Effector CD8-positive, alpha-beta T cell (primary cell): ENCODE results near the gene SH2D1A.
"Not testable (repeated sequence)": the region's sequence is repeated elsewhere in the genome, so short reads cannot be mapped to it uniquely, and the experiment has no call there.

Experiments
- DNase-seq: peaks from one replicate; lab custom pipeline; 2025; lab: John Stamatoyannopoulos, UW

Gene SH2D1A

DNA sequence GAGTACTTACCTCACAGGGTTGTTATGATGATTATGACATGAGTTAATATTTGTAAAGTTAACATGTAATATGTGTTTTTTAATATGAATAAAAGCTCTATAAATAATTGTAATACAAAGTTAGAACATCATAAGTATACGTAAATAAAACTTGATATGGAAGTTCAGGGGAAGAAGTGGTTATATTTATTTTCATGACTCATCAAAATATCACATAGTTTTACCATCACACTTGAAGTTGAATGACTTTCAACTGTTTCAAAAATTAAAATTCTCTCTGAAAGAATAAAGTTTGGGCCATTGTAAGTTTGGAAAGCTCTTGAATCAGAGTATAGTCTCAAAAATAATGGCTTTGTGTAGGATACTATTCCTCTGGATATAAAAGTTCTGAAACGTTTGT is 8.3 kb downstream of the SH2D1A start:
- no peak for DNase-seq

DNA sequence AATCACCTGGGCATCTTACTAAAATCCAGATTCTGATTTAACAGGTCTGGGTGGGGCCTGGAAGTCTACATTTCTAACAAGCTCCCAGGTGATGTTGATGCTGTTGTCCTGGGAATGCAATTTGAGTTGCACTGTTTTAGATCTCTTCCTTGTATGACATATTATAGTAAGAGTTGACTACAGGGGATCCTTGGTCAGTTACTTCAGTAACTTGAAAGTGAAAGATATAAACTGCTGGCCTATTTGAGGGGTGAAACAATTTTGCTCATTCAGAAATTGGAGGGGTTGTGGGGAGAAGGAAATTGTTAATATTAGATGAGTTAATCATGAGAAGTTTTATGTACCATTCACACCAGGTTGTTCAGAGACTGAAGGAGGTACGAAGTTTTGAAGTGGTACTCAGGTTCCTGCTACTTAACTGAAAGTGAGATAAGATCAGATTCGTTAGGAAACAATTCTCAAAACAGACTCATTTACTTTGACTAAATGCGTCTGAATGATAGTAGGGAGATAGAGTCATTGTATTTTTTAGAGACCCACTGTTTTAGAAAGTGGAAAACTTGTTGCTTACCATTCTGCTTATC is 12.5 kb downstream of the SH2D1A start:
- DNase-seq, result no peak

DNA sequence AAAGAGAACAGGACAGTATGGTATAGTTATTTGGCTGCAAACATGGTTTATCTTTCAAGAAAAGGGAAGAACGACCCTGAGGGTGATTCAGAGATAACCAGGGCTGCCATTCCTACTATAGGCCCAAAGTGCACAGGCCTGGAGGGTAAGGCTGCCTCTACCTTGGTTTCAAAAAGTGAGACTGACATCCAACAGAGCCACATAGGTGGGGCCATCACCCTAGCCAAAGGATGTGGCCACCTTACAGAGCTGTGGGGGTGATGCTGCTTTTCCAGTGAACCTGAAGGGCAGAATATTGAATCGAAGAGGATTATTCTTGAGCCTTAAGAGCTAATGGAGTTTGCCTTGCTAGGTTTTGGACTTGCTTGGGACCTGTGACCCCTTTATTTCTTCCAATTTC is 15.7 kb downstream of the SH2D1A start:
- DNase-seq, result no peak

DNA sequence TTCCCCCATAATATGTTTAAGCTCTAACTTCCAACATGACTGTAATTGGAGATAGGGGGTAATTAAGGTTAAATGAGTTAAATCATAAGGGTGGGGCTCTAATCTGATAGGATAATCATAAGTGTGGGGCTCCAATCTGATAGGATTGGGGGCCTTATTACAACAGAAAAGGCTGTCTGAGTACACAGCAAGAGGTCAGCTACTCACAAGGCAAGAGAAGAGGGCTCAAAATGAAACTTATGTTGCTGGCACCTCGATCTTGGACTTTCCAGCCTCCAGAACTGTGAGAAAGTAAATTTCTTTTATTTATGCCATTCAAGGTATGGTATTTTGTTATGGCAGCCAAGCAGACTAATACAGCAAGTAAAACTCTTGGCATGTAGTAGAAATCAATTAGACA is 16.4 kb downstream of the SH2D1A start:
- DNase-seq, result no peak

DNA sequence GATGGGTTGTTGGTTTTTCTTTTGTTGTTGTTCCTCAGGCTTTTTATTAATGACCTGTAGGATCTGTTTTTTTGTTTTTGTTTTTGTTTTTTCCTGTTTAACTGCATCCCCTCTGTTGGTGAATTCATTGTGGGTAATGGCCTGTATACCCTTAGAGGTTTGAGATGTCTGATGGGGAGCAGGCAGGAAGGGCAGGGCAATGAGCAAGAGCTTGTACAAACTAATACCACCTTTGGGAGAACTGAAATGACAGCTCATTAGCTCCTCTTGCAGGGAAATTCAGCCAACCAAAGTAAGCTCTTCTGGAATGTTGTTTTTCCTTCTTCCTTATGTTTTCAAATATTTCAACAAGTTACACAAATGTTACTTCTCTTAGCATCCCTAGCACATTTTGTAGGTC is 23.4 kb downstream of the SH2D1A start:
- DNase-seq, result no peak

DNA sequence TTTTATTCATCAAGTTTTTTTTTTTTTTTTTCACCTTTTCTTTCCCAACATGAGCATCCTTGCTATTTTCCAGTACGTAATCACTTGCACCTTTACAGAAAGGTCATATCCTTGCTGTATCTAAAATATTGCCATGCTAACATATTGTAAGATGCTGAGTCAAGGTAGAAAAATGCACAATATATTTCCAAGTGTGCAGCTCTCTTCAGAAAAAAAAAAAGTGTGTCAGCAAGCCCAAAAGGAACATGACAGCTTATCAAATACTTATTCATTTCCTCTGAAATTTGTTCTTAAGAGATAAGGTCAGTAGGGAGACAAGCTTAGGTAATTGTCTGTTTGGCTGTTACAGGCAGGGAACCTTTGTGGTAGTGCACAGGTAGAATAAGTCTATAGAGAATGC is 27.0 kb downstream of the SH2D1A start:
- no peak for DNase-seq

DNA sequence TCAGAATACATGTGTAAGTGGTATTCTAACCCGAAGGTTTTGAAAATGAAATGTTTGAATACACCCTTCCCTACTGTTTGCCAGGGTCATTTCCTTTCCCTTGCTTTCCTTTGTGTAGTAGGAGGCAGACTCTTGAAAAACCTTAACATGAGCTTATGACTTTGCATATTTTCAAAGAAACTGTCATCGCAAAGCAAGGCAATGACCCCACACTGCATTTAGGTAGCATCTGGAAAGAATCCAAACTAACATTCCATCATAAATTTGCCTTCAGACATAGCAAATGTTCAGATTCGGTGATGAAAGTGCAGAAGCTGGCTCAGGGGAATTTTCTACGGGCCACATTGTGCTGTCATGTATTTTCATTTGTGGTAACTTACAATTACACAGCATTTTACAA is 32.3 kb downstream of the SH2D1A start:
- no peak for DNase-seq

DNA sequence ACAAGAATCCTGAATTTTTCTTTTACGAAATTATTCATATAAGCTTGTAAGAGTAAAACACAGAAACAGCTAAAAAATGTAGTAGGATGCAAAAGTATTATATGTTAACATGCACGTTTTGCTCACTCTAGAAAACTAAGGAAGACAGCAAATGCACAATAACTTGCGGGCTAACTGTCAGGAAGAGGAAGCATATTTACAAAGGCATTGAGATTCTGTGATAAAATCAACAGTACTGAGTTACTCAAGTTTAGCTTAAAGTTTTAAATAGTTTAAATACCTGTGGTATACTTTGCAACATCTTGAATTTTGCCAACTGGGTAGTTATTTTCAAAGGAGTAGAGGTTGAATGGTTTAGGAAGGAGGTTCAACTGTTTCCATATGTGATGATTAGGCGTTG is 37.0 kb downstream of the SH2D1A start:
- DNase-seq, result no peak

DNA sequence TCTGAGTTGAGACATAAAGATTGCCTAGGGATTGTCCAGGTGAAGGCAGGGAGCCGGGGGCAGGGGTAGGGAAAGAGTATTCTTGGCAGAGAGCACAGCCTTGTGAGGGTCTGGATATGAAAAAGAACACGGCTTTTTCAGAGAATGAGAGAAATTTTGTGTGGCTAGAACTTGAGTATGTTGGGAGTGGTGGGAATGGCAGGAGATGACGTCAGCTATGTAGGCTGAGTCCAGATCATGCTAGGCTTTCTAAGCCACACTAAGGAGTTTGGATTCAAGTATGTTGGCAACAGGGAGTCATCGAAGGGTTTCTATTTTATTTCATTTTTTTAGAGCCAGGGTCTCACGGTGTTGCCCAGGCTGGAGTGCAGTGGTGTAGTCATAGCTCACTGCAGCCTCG is 40.0 kb downstream of the SH2D1A start:
- DNase-seq, result no peak

DNA sequence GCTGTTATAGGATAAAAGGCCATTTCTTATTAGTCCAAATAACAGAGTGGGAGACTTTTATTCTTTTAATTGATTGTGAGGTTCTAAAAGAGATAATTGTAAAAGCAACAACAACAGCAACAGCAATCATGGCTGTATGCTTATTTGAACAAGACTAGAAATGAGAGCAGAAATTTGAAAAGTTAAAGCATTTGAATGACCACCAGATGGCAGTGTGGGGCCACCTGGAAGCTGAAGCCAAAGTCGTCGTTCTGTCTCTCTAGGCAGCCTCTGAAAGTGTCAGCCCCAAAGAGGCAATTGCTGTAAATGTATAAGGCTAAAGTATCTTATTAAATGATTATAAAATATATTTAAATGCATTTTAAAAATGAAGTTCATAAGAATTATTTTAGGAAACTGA is 42.2 kb downstream of the SH2D1A start:
- DNase-seq, result peak; percentile 23

DNA sequence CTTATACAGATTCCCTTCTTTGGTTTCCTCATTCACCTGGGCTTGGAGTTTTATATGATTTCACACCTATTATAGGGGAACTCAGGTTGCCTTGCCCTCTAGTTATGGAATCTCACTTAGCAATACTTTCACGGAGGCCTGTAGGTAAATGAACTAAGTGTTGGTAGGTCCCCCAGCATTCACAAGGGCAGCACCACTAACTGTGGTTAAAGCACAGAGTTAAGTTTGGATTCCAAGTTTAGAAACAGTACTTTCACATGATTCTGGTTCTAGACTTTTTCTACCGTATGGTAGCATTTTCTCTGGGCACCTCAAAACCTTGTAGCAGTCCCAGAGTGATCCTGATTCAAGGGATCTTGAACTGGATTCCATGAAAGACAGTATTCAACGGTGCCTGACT is 46.4 kb downstream of the SH2D1A start:
- DNase-seq, result no peak

DNA sequence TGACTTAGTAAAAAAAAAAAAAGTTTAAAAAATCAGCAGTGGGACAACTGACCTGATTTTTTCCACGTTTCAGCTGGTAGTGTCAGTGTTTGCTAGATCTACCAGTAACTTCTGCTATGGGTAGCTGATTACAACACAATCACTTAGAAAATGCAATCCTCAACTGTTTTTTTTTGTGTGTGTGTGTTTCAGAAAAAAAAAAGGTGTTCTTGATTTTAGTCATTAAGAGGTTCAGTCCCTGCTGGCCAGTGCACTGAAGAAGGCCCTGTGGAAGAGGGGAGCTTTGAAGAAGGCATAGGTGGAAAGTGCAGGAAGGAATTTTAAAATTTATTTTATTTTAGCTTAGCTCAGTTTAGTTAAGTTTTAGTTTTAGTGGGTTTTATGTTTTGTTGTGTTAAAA is 46.9 kb downstream of the SH2D1A start:
- no peak for DNase-seq

DNA sequence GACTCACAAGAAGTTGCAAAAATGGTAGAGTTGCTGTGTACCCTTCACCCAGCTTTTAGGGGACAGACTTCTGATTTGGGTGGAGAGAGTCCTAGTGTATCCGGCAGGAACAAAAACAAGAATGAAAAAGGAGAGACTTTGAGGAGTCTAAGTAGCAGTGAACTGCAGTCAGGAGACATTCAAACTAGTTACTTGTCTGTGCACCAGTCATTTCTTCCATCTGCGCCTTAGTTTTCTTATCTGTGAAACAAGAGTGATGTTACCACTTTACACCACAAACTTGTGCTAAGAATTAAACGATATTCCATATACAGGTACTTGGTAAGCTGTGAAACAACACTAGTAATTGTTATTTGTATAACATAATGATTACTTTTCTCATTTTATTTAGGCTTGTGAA is 47.3 kb downstream of the SH2D1A start:
- DNase-seq, result no peak

DNA sequence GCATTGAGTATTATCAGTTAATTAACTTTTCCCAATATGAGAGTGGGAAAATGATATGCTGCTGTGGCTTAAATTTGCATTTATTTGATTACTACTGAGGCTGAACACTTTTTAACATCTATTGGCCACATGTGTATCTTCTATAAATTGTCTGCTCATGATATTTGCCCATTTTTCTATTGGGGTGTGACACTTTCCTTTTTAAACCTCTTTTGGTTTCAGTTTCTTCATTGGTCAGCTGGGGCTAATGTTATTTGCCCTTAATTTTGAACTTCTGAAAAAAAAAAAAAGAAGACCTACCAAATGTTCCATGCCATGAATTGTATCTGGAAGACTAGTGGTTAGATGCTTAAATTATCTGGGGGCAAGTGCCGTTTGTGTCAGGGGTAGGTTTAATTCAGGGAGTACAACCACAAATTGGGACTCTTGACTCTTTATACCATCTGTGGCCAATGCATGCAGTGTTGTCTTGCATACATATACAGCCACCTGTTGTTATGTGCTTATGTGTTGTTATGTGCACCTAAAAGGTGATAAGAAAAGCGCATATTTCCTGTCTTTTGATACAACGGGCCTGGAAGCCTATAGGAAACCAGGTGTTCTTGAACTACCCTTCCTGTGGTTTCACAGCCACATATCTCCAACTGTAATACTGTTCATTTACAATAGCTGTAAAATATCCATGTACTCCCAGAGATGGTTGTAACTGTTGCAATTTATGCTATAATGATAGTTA is 49.0 kb downstream of the SH2D1A start:
- DNase-seq, result no peak

DNA sequence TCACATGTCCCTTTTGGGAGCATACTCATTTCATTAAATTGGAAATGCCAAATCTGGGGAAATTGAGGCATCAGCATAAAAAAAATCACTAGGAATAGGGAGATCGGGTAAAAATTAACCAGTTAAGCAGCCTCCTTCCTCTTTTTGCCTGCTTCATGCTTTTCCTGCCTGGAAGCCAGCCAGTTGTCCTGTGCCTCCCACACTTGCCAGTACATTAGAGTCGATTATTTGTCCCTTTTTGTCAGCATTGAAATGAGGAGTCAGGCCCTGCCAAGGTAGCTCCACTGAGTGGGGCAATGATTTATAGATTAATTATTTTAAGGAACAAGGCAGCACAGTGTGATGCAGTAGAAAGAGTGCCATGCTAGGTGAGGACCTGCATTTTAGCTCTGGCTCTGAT is 55.3 kb downstream of the SH2D1A start:
- DNase-seq, result no peak

DNA sequence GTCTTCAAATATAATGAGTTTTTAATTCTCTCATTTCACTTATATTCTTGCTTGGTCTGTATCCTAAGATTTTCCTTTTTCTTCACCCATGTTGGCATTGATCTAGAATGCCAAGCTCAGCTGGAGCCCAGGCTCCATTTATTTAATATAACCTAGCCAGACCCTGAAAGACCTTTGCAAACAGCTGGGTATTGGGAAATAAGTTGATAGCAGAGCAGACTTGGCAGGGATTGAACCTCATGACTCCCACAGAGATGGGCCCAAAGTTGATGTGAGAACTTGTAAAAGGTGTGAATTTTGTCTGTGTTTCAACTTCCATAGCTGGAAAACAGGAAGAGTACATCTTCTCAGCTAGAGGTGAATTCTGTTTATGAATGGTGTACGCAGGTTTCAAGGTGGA is 59.5 kb downstream of the SH2D1A start:
- DNase-seq, result no peak

DNA sequence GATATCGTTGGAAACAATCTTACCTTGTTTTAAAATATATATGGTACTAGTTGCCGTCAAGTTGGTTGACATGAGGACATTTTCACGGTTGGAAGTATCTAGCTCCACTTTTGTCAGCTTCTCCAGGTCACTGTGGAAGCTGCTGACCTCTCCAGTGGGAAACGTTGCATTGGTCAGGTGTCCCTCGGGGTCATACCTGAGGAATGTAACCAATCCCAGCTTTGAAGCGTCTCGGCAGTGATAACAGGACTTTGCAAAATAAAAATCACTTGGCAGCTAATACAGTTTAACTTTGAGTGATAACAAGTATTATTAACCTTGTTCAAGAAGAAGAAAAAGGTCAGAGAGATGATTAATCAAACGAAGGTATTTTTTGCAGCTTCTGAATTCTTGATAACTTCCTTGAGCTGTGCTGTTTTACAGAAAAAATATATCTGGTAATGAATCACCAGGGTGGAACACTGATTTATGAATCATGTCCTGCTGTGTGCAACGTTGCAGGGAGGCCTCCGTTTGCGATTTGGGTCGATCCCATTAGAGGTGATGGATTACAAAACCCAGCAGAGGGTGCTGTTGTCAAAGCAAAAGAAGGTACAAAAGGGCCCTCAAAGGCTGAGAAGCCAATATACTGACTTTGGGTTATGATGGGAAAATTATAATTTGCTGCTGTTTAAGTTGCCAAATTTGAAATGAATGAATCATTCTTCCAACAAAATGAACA is 60.1 kb downstream of the SH2D1A start:
- peak; percentile 4 for DNase-seq

DNA sequence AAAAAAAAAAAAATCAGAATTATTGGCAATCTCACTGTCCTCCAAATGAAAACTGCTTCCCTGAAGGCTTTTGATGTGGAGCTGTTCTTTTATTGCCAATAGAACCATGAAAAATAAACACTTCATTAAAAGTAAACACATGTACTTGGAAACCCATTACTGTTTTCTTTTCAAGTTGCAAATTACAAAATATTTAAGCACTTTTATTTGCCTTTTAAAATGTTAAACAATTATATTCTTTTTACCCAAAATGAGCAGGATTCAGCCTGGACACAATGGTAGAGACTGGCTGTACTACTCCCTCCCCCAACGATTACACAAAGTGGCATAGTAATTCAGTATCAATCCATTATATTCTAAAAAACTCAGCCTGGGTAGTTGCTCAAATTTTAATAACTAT is 60.9 kb downstream of the SH2D1A start:
- DNase-seq, result no peak

DNA sequence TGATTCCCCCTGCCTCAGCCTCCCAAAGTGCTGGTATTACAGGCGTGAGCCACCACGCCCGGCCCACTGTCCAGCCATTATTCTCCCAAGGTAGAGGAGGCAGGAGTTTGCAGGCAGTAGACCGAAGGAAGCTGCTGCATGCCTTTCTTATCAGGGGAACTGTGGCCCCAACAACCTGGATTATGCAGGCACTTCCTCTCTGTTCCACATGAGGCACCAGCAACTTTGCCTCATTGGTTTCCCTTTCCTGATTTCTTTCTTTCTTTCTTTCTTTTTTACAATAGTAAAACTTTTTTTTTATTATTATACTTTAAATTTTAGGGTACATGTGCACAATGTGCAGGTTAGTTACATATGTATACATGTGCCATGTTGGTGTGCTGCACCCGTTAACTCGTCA is 62.0 kb downstream of the SH2D1A start:
- not testable (repeated sequence) for DNase-seq

DNA sequence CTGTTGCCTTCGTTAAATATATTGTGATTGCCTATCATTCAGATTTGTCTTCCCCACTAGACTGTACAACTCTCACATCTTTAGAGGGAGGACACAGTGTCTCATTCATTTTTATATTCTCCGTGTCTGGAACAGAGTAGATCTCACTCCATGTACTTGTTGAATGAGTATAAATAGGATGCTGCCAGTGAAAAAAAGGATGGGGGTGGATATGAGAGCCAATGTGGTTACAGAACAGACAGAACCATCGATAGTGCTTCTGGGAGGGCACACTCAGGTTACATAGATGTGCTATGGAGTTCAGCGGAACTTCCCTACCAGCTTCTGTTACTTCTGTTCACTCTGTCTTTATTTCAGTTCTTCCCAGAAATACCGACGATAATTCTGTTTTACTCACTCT is 66.9 kb downstream of the SH2D1A start:
- DNase-seq, result no peak

DNA sequence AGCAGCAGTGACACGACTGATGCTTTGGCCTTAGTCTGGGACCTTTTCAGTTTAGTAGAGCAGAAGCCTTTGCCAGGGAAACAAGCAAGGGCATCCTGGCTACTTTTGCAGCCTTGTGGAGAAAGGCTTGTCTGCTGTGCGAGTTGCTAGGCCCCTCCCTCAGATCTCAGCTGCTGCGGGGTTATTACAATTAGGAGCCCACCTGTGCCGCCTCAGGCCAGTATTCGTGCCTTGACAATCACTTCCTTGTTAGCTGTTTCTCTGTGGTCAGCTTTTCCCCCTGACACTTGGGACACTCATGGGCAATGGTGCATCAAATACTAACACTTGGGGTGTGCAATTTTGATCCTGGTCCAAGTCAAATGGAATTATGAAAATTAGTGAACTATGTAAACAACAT is 67.9 kb downstream of the SH2D1A start:
- DNase-seq, result no peak

DNA sequence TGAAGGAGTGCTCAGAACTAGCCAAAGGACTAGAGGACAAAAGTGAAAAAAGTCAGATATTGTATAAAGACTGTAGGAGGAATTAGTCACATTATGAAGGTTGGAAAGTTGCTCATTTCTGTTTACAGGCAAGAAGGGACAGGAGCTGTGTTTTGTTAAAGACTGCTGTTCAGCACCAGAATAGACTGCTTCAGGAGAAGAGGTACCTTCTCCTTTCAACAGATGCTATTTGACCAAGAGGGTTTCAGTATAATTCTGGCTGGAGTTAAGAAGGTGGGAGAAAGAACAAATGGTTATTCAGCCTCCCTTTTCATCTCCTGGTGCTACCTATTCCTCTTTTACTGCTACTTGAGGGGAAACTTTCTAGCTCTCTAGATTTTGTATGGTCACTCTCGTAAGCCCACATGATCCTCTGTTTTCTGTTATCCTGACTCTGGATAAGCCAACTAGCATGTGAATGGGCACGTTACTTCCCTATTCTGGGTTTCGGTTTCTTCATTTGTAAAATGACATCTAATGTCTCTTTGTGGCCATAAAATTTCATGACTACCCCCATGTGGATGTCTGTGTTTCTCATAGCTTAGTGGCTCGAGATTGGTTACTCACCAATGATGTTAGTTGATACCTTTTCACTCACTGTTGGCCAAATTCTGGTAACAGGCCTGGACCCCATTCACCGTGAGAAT is 68.9 kb downstream of the SH2D1A start:
- DNase-seq, result no peak
